Measurements from ENCODE around the gene PSME3.
"Not testable (repeated sequence)": the region's sequence is repeated elsewhere in the genome, so short reads cannot be mapped to it uniquely, and the experiment has no call there.

PSME3 gene

DNA sequence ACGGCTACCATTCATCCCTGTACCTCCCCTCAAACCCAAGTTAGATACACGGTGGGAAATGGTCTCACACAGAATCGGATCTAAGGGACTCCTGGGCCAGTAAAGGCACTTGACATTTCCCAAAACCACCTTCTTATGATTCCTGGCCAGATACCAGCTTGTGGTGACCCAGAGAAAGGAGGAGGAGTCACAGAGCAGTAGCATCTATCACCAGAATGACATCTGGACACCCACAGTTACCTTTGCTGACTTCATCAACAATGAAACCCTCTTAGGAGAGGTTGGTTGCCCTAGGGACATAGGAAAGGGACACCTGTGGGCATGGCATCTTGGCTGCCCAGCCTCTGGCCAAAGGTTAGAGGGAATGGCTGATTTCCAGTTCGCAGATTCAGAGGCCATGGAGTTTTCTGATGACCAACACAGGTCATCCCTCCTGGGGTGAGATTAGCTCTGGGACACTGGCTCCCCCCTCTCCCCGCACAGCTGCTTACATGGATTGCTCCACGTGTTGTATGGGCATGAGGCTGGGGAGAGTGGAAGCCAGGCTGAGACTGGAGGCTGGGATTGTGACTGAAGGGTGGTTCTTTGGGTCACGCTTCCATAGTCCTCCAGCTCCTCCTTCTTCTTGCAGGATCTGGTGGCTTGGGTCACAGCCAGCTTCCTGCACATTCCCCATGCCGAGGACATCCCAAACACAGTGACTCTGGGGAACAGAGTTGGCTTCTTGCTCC lies 16.4 kb downstream of the PSME3 start:
- DNase-seq, result no peak

DNA sequence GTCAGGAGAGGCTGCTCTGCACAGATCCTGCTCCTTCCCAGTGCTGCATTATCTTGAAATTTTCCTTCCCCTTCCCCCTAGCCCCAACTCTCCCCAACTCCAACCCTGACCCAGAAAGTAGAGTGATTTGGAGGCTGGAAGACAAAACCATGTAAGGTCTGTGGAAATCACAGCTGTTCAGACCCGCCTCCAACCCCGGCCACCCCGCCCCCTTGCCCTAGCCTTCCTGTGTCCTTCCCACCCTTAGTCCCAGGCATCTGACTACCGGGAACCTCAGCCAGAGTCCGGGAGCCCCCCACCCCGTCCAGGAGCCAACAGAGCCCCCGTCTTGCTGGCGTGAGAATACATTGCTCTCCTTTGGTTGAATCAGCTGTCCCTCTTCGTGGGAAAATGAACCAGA lies 17.8 kb downstream of the PSME3 start, which contains the start of gene AOC3:
AOC3 (plus strand) TSS at position 246 of the 400 bp plus-strand sequence; CDS start at position 391, 145 bp downstream.
- no peak for DNase-seq

- DNase-seq, result not testable (repeated sequence)
Observed at GRCh38 chr17:42851371-42852240, 18.4 kb downstream of the PSME3 start.

- DNase-seq, result no peak
Observed at GRCh38 chr17:42852351-42852750, 19.2 kb downstream of the PSME3 start.

- DNase-seq, result no peak
Observed at GRCh38 chr17:42853004-42853403, 19.8 kb downstream of the PSME3 start.

DNA sequence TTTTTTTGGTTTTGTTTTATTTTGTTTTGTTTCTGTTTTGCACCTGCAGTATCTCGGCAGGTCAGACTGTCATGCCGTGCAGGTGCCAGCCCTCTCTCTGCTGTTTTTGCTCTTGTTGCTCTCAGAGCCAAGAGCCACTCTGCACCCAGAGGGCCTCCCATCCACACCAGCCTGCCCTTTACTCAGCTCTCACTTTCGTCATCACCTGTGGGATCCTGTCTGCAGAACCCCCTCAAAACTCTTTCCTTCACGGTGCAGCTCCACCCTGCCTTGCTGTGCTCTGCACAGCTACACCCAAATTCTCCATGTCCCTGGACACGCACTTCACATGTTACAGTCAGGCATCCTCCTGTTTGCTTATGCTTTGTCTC lies 20.4 kb downstream of the PSME3 start:
- no peak for DNase-seq

GRCh38 chr17:42853968-42854790 lies 21.0 kb downstream of the PSME3 start:
- no peak for DNase-seq

GRCh38 chr17:42855048-42855596 lies 21.9 kb downstream of the PSME3 start:
- DNase-seq, result no peak

DNA sequence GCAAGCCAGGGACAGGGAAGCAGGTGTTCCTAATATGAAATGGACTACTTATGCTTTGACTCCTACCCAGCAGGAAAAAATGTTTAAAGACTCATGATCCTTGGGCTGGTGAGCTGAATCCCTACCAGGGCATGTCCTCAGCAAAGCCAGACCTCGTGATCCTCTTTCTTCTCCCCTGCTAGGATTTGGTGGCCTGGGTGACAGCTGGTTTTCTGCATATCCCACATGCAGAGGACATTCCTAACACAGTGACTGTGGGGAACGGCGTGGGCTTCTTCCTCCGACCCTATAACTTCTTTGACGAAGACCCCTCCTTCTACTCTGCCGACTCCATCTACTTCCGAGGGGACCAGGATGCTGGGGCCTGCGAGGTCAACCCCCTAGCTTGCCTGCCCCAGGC lies 22.9 kb downstream of the PSME3 start:
- not testable (repeated sequence) for DNase-seq

DNA sequence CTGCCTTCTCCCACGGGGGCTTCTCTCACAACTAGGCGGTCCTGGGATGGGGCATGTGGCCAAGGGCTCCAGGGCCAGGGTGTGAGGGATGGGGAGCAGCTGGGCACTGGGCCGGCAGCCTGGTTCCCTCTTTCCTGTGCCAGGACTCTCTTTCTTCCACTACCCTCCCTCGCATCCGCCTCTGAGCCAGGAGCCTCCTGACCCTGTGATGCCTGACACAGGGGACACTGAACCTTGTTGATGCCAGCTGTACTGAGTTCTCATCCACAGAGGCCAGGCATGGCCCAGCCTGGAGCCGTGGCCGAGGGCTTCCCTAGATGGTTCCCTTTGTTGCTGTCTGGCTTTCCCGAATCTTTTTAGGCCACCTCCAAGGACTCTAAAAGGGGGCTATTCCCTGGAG lies 23.3 kb downstream of the PSME3 start:
- DNase-seq, result not testable (repeated sequence)

DNA sequence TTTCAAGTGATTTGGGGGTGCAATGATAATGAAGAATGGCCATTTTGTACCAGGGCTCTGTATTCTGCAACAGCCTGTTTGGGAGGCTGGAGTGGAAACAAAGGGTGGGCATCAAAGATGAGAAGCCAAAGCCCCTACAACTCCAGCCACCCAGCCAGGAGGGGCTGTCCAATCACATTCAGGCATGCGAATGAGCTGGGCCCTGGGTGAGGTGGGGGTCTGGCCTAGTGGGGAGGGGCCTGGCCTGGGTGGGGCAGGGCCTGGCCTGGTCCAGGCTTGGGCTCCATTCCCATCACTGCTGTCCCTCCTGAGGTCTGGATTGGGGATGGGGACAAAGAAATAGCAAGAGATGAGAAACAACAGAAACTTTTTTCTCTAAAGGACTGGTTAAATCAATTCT lies 24.2 kb downstream of the PSME3 start:
- no peak for DNase-seq

- DNase-seq, result no peak
Observed at GRCh38 chr17:42865638-42866094, 32.5 kb downstream of the PSME3 start.

DNA sequence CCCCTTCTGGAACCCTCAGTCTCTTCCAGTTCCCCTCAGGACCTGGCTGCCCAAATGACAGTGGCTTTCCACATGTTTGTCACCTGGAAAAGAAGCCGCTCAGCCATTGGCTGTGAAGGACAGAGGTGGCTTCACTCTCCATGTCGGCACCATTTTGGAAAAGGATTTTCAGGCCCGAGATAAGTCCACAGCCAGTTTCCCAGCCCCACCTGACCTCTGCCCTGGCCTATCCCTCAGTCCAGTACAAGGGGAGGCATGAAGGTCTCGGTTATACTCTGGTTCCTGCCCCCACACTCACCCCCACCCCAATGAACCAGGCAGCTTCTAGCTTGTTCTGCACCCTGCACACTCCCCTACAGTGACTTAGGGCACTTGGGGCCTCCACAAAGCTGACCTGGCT lies 33.0 kb downstream of the PSME3 start:
- DNase-seq, result no peak

GRCh38 chr17:42866631-42867575 lies 33.7 kb downstream of the PSME3 start:
- no peak for DNase-seq

GRCh38 chr17:42867694-42868261 lies 34.6 kb downstream of the PSME3 start:
- not testable (repeated sequence) for DNase-seq

DNA sequence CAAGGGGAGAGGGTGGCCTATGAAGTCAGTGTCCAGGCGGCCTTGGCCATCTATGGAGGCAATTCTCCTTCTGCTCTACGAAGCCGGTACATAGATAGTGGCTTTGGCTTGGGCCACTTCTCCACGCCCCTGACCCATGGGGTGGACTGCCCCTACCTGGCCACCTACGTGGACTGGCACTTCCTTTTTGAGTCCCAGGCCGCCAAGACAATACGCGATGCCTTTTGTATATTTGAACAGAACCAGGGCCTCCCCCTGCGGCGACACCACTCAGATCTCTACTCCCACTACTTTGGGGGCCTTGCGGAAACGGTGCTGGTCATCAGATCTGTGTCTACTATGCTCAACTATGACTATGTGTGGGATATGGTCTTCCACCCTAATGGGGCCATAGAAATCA lies 35.1 kb downstream of the PSME3 start:
- no peak for DNase-seq

- no peak for DNase-seq
Observed at GRCh38 chr17:42871647-42872046, 38.5 kb downstream of the PSME3 start.

- no peak for DNase-seq
Observed at GRCh38 chr17:42872251-42872965, 39.2 kb downstream of the PSME3 start.

DNA sequence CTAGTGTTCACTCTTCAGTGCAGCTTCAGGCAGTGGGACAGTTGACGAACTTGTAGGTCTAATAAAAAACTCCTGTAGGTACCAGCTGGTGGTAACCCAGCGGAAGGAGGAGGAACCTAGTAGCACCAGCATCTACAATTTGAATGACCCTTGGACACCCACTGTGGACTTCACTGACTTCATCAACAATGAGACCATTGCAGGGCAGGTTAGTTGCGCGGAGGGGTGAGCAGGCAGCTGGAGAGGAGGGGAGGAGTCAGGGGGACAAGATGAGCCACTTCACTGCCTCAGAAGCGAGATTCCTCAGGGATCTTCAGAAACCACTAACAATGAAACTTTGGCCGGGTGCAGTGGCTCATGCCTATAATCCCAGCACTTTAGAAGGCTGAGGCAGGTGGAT lies 40.1 kb downstream of the PSME3 start:
- no peak for DNase-seq

All from nucleus accumbens (tissue), 56 donors.